Gastroesophageal sphincter (tissue), 3 donors: ENCODE measurements around the gene AKAP6.

ENCODE experiments used
- POLR2A ChIP-seq, 2 donors: fragments of 450-650 bp; IDR thresholded peaks; one replicate each; pipeline ENCODE4 v1.6.1; 2017; ENCODE audit warnings: antibody characterized with exemption in 2 of 2, mild to moderate bottlenecking in 2 of 2, moderate library complexity in 1 of 2
- POLR2AphosphoS5 ChIP-seq: sonication (generic); formaldehyde crosslinking; IDR thresholded peaks from one replicate; pipeline ENCODE4 v1.6.1; 2017; ENCODE audit warnings: antibody characterized with exemption
- TF ChIP-seq, protein P1 (sequence below), 4 experiments: fragments of 200-600 bp in 2 of 4; fragments of 450-650 bp in 2 of 4; sonication (generic) in 1 of 4; IDR thresholded peaks; one replicate each; pipeline ENCODE4 v1.5.1; 2017 to 2019; ENCODE audit warnings: antibody characterized with exemption in 4 of 4, mild to moderate bottlenecking in 2 of 4, moderate library complexity in 2 of 4

DNA sequence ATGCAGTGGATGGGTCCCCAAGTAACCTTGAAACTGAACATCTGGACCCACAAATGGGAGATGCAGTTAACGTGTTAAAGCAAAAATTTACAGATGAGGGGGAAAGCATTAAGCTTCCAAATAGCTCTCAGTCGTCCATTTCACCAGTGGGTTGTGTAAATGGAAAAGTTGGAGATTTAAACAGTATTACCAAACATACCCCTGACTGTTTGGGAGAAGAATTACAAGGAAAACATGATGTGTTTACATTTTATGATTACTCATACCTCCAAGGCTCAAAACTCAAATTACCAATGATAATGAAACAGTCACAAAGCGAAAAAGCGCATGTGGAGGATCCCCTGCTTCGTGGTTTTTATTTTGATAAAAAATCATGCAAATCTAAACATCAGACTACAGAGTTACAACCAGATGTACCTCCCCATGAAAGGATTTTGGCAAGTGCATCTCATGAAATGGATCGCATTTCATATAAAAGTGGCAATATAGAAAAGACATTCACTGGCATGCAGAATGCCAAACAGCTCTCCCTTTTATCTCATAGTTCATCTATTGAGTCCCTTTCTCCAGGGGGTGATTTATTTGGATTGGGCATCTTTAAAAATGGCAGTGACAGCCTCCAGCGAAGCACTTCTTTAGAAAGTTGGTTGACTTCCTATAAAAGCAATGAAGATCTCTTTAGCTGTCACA lies 493.0 kb downstream of the AKAP6 start:
- TF ChIP-seq, protein P1, sequence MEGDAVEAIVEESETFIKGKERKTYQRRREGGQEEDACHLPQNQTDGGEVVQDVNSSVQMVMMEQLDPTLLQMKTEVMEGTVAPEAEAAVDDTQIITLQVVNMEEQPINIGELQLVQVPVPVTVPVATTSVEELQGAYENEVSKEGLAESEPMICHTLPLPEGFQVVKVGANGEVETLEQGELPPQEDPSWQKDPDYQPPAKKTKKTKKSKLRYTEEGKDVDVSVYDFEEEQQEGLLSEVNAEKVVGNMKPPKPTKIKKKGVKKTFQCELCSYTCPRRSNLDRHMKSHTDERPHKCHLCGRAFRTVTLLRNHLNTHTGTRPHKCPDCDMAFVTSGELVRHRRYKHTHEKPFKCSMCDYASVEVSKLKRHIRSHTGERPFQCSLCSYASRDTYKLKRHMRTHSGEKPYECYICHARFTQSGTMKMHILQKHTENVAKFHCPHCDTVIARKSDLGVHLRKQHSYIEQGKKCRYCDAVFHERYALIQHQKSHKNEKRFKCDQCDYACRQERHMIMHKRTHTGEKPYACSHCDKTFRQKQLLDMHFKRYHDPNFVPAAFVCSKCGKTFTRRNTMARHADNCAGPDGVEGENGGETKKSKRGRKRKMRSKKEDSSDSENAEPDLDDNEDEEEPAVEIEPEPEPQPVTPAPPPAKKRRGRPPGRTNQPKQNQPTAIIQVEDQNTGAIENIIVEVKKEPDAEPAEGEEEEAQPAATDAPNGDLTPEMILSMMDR (IDR thresholded peaks at IDR 0.05) = no peak
- TF ChIP-seq POLR2A (IDR thresholded peaks at IDR 0.05) (no peak), POLR2AphosphoS5 (no peak)
